LNCaP clone FGC (cell line): ENCODE results near the gene PLXNA1.

ENCODE experiments used
- DNase-seq: peaks from one replicate; pipeline ENCODE4 v3.0.0-alpha.2; 2011; ENCODE audit warnings: low read depth
- H3K4me3 ChIP-seq: 2 replicates; pipeline ENCODE4 v1.5.1; 2011; ENCODE audit warnings: mild to moderate bottlenecking, low read depth, low read length, control low read depth
- TF ChIP-seq, protein P1 (sequence below): IDR thresholded peaks from 2 replicates; pipeline ENCODE4 v1.5.1; 2012; ENCODE audit warnings: mild to moderate bottlenecking; ENCODE audit not compliant: control insufficient read depth, insufficient read depth; ENCODE audit errors: extremely low read depth

Gene PLXNA1

DNA sequence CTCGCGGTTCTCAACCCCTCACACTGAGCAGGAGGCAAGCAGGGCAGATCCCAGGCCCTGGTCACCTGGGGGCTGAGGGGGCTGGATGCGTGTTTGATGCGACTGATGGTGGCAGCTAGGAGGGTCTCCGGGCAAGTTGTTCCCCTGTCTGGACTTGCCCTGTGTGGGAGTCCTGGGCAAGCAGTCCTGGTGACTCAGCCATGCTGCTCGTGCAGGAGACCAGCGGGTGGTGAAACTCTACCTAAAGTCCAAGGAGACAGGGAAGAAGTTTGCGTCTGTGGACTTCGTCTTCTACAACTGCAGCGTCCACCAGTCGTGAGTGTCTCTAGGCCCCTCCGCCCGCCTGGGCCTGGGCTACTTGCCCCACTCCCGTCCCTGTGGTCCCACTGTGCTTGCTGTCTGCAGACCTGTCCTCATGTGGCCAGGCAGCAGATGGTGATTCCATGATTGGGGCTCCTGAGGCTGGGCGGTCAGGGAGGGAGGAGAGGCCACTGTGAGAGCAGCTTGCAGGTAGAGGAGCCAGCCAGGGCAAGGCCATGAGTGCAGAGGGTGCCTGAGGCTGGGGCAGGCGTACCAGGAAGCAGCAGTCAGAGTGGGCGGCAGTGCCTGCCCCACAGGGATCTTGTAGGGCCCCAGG lies 23.1 kb downstream of the PLXNA1 start:
- DNase-seq = no peak
- TF ChIP-seq, protein P1, sequence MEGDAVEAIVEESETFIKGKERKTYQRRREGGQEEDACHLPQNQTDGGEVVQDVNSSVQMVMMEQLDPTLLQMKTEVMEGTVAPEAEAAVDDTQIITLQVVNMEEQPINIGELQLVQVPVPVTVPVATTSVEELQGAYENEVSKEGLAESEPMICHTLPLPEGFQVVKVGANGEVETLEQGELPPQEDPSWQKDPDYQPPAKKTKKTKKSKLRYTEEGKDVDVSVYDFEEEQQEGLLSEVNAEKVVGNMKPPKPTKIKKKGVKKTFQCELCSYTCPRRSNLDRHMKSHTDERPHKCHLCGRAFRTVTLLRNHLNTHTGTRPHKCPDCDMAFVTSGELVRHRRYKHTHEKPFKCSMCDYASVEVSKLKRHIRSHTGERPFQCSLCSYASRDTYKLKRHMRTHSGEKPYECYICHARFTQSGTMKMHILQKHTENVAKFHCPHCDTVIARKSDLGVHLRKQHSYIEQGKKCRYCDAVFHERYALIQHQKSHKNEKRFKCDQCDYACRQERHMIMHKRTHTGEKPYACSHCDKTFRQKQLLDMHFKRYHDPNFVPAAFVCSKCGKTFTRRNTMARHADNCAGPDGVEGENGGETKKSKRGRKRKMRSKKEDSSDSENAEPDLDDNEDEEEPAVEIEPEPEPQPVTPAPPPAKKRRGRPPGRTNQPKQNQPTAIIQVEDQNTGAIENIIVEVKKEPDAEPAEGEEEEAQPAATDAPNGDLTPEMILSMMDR = no peak
- no peak overlapping the region for H3K4me3 ChIP-seq

DNA sequence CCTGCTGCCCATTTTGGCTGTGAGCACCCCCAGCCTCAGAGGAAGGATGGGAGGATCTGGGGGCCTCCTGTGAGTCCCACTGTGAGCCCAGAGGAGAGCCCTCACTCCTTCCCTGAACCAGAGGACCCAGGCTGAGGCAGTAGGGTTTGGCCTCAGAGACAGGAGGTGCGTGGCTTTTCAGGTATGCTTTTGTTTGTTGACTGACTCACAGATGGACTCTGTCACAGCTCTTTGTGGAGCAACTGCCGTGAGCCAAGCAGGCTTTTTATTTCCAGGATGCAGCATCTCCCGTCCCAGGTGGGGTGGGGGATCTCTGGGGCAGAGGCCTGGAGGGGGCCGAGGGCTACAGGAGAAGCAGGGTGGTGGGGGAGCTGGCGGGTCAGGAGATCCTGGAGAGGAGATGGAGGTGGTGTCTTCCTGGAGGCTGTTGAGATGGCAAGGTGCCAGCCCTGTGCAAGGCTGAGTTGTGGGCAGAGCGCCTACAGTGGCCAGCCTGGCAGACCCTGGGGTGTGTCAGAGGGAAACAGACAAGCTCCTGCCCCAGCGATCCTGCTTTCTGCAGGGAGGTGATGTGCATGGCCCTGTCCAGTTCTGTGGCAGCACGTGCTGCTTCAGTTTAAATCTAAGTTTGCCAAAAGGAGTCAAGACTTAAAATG lies 24.0 kb downstream of the PLXNA1 start:
- TF ChIP-seq, protein P1 = no peak
- H3K4me3 ChIP-seq = no peak overlapping the region
- DNase-seq = no peak

DNA sequence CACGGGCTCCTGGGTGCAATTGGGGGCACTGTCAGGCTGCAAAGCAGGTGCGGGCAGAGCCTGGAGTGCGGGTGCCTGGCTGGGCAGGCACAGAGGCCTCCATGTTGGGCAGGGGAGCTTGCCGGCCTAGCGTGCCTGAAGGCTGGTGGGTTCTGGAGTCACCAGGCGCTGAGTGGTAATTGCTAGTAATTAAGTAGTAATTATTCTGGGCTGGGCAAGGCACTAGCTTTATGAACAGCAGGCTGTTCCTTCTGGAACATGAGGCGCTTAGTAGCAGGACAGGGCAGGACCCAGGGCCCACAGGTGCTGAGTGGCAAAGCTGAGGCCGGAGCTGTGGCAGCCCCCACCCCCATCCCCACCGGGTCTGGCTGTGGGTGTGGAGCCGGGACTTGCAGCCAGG lies 25.3 kb downstream of the PLXNA1 start:
- TF ChIP-seq, protein P1 = no peak
- no peak overlapping the region for H3K4me3 ChIP-seq
- no peak for DNase-seq

DNA sequence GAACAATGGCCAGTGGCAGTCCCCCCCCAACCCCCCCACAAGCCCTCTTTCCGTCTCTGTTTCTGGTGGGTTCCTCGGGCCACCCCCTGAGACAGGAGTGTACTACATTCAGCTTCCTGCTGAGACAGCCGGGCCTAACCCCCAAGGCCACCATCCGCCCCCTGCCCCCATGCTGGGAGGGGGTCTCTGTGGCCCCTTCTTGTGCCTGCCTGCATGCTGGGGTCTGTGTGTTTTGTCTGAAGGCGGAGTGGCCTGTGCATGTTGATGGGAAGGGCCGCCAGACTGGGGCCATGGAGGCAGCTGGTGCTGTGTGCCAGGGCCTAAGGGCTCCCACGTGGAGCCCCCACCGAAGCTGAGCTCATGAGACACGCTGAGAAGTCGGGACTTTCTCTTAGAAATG lies 26.6 kb downstream of the PLXNA1 start:
- no peak for DNase-seq
- TF ChIP-seq, protein P1 = no peak
- no peak overlapping the region for H3K4me3 ChIP-seq

DNA sequence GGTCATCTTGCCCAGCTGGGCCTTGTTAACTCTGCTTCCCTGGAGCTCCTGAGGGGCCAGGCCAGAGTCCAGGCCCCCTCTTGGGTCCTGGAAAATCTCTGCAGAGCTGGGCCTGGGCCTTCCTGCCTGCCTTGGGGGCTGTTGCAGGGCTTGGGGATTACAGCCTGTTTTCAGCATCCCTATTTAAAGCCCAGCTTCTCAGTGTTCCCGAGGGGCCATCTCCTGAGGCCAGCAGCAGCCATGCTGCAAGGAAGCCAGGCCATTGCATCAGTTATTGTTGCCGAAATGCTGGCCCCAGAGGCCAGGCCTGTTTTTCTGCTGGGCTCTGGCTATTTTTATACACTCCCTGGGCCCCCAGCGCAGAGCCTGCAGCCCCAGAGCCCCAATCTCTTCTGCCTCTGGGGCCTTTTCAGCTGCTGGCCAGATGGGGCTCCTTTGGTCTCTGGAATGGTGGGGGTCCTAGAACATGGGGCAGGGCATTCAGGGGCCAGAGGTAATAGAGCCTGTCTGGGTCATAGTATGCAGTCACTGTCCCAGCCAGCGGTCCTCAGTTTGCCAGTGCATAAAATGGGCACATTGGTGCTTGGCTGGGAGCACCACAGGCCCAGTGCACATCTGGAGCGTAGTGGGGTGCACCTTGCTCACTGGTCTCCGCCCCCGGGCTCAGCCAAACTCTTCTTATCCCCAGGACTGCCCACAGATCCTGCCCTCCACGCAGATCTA lies 28.5 kb downstream of the PLXNA1 start:
- DNase-seq = no peak
- H3K4me3 ChIP-seq = no peak overlapping the region
- TF ChIP-seq, protein P1 = no peak

DNA sequence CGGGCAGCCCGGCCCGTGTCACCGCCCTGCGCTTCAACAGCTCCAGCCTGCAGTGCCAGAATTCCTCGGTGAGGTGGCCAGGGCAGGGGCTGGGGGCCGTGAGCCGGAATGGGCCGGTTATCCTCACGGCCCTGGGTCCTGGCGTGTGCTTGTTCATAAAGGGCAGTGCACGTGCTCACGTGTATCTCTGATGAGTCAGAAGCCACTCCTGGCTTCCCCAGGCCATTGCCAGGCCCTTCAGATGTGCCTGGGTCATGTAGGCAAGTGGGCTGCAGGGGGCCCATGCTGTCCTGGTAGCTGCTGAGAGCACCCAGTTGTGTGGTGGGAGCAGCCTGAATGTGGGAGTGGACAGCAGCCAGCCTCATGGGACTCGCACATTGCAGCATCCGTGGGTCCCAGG lies 29.2 kb downstream of the PLXNA1 start:
- no peak for DNase-seq
- no peak overlapping the region for H3K4me3 ChIP-seq
- TF ChIP-seq, protein P1 = no peak
